ENCODE data around the gene XRN2. TPM values are rescaled to one million over a fixed set of nuclear protein-coding genes. Genes with fewer than 3 reads are reported as not detected.

XRN2 gene
- total and polyA plus RNA-seq, 12 donors, result 12.9 to 89.6 (median 65.5) TPM

GRCh38 chr20:21377701-21378100 lies 74.6 kb downstream of the XRN2 start:
- no peak for DNase-seq
- no peaks in the 10 kb centered on the region for H3K9me3 ChIP-seq (replicated peaks in 1 of 3)
- H3K4me1 ChIP-seq (replicated peaks in 1 of 2), result peaks cover 0 to 3% of the 10 kb centered on the region in 2 donors
- WGBS, 4 donors, result 92 to 97% (median 96%) methylated on average over 9 of the region's 9 CpGs
- H3K4me3 ChIP-seq, result no peak overlapping the region
- H3K27ac ChIP-seq, result no peak overlapping the region
- TF ChIP-seq CTCF (IDR thresholded peaks at IDR 0.05) (no peak), POLR2A (IDR thresholded peaks at IDR 0.05) (no peak)
- H3K36me3 ChIP-seq (replicated peaks in 1 of 2), result peaks cover 0 to 15% of the 10 kb centered on the region in 2 donors
- no peaks in the 10 kb centered on the region for H3K27me3 ChIP-seq
- intact Hi-C loops (cut with DNase I), result no loop called here

- no peak for DNase-seq
- H3K4me1 ChIP-seq (replicated peaks in 1 of 2), result peaks cover 0 to 3% of the 10 kb centered on the region in 2 donors
- H3K27ac ChIP-seq, result no peak overlapping the region
- 83 to 91% (median 87%) methylated on average over 5 of the region's 5 CpGs for WGBS, 4 donors
- intact Hi-C loops (cut with DNase I), result no loop called here
- no peaks in the 10 kb centered on the region for H3K9me3 ChIP-seq (replicated peaks in 1 of 3)
- H3K27me3 ChIP-seq, result no peaks in the 10 kb centered on the region
- H3K36me3 ChIP-seq (replicated peaks in 1 of 2), result peaks cover 0 to 20% of the 10 kb centered on the region in 2 donors
- TF ChIP-seq POLR2A (IDR thresholded peaks at IDR 0.05) (no peak), CTCF (IDR thresholded peaks at IDR 0.05) (no peak)
- H3K4me3 ChIP-seq, result no peak overlapping the region
Observed at GRCh38 chr20:21378259-21378658, 75.1 kb downstream of the XRN2 start.

GRCh38 chr20:21380711-21381110 lies 77.6 kb downstream of the XRN2 start:
- WGBS, 4 donors, result 68 to 78% (median 77%) methylated on average over 2 of the region's 2 CpGs
- TF ChIP-seq POLR2A (IDR thresholded peaks at IDR 0.05) (no peak), CTCF (IDR thresholded peaks at IDR 0.05) (no peak)
- Histone ChIP-seq H3K9me3 (replicated peaks in 1 of 3) (no peaks in the 10 kb centered on the region), H3K36me3 (replicated peaks in 1 of 2) (peaks cover 0 to 32% of the 10 kb centered on the region in 2 donors), H3K27ac (no peak overlapping the region), H3K4me1 (replicated peaks in 1 of 2) (no peaks in the 10 kb centered on the region), H3K27me3 (no peaks in the 10 kb centered on the region), H3K4me3 (no peak overlapping the region)
- peak in 1 of 7 donors; percentile 15 for DNase-seq
- intact Hi-C loops (cut with DNase I), result no loop called here

GRCh38 chr20:21381619-21382018 lies 78.5 kb downstream of the XRN2 start:
- peaks cover 0 to 39% of the 10 kb centered on the region in 2 donors for H3K36me3 ChIP-seq (replicated peaks in 1 of 2)
- H3K4me3 ChIP-seq, result no peak overlapping the region
- WGBS, 4 donors, result 95 to 100% (median 97%) methylated on average over 1 of the region's 1 CpG

More at GRCh38 chr20:21381619-21382018, 78.5 kb downstream of the XRN2 start:
- Histone ChIP-seq H3K27ac (no peak overlapping the region), H3K27me3 (no peaks in the 10 kb centered on the region), H3K9me3 (replicated peaks in 1 of 3) (no peaks in the 10 kb centered on the region), H3K4me1 (replicated peaks in 1 of 2) (no peaks in the 10 kb centered on the region)
- DNase-seq, result no peak
- intact Hi-C loops (cut with DNase I), result no loop called here
- TF ChIP-seq CTCF (IDR thresholded peaks at IDR 0.05) (no peak), POLR2A (IDR thresholded peaks at IDR 0.05) (no peak)

Data from adrenal gland (tissue), 12 donors.